HFF-Myc (cell line): ENCODE results near the gene APC2.
"Not testable (repeated sequence)": the region's sequence is repeated elsewhere in the genome, so short reads cannot be mapped to it uniquely, and the experiment has no call there.

ENCODE experiments used
- DNase-seq: peaks from one replicate; pipeline ENCODE4 v3.0.0-alpha.2; 2011; ENCODE audit warnings: low read depth; ENCODE audit errors: extremely low read depth
- H3K4me3 ChIP-seq: replicated peaks from 2 replicates; pipeline ENCODE4 v1.5.1; 2011; ENCODE audit warnings: low read depth, mild to moderate bottlenecking, control low read depth, low read length
- TF ChIP-seq, protein P1 (sequence below): IDR thresholded peaks from 2 replicates; pipeline ENCODE4 v1.5.1; 2012; ENCODE audit warnings: mild to moderate bottlenecking, low read depth, low read length, control low read depth; ENCODE audit errors: missing control alignments

Gene APC2

GRCh38 chr19:1496714-1497577 is 47.0 kb downstream of the APC2 start:
- TF ChIP-seq, protein P1, sequence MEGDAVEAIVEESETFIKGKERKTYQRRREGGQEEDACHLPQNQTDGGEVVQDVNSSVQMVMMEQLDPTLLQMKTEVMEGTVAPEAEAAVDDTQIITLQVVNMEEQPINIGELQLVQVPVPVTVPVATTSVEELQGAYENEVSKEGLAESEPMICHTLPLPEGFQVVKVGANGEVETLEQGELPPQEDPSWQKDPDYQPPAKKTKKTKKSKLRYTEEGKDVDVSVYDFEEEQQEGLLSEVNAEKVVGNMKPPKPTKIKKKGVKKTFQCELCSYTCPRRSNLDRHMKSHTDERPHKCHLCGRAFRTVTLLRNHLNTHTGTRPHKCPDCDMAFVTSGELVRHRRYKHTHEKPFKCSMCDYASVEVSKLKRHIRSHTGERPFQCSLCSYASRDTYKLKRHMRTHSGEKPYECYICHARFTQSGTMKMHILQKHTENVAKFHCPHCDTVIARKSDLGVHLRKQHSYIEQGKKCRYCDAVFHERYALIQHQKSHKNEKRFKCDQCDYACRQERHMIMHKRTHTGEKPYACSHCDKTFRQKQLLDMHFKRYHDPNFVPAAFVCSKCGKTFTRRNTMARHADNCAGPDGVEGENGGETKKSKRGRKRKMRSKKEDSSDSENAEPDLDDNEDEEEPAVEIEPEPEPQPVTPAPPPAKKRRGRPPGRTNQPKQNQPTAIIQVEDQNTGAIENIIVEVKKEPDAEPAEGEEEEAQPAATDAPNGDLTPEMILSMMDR: no peak
- no peak overlapping the region for H3K4me3 ChIP-seq

DNA sequence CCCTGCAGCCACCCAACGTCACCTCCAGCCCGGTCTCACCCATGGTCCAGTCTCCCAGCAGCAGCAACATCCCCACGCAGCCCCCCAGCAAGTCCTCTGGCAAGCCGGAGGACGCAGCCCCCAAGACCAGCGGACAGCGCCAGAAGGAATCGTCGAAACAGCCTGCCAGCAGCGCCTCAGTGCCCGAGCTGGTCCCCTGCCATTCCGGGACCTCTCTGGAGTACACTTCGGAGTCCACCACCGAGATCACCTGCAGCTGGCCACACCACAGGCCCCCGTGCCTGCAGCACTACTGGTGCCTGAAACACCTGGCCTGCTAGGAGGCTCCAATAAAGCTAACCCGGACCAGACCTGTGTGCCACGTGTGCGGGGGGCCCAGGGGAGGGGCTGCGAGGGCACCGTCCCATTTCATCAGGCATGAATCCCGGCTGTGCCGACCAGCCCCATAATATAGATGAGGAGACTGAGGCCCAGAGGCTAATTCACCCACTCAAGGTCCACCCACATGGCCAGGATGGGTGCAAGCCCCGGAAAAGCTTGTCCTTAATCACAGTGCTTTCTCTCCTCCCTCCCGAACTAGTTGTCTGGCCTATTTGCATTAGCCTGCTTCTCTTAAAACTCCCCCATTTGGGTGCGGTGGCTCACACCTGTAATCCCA is 47.8 kb downstream of the APC2 start:
- no peak for DNase-seq
- no peak overlapping the region for H3K4me3 ChIP-seq
- TF ChIP-seq, protein P1: no peak

More at GRCh38 chr19:1496714-1497577, 47.0 kb downstream of the APC2 start:
- no peak for DNase-seq

DNA sequence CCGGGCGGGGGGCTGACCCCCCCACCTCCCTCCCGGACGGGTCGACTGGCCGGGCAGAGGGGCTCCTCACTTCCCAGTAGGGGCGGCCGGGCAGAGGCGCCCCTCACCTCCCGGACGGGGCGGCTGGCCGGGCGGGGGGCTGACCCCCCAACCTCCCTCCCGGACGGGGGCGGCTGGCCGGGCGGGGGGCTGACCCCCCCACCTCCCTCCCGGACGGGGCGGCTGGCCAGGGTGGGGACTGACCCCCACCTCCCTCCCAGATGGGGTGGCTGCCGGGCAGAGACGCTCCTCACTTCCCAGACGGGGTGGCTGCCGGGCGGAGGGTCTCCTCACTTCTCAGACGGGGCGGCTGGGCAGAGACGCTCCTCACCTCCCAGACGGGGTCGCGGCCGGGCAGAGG is 49.3 kb downstream of the APC2 start:
- not testable (repeated sequence) for H3K4me3 ChIP-seq, DNase-seq

- H3K4me3 ChIP-seq: no peak overlapping the region
- TF ChIP-seq, protein P1: no peak
Observed at GRCh38 chr19:1501200-1501595, 51.3 kb downstream of the APC2 start.

GRCh38 chr19:1502433-1503088 is 52.6 kb downstream of the APC2 start:
- DNase-seq: no peak
- TF ChIP-seq, protein P1: no peak
- H3K4me3 ChIP-seq: no peak overlapping the region

More at GRCh38 chr19:1501200-1501595, 51.3 kb downstream of the APC2 start:
- no peak for DNase-seq

- TF ChIP-seq, protein P1: peak; percentile 81
- no peak overlapping the region for H3K4me3 ChIP-seq
- DNase-seq: no peak
Observed at GRCh38 chr19:1503089-1503924, 53.4 kb downstream of the APC2 start.
